ENCODE data around the gene ANKRD12. TPM values are rescaled to one million over a fixed set of nuclear protein-coding genes. Genes with fewer than 3 reads are reported as not detected.

ANKRD12 gene
- total and polyA plus RNA-seq, 2 experiments from 2014 or later: 23.9 to 92.4 TPM

DNA sequence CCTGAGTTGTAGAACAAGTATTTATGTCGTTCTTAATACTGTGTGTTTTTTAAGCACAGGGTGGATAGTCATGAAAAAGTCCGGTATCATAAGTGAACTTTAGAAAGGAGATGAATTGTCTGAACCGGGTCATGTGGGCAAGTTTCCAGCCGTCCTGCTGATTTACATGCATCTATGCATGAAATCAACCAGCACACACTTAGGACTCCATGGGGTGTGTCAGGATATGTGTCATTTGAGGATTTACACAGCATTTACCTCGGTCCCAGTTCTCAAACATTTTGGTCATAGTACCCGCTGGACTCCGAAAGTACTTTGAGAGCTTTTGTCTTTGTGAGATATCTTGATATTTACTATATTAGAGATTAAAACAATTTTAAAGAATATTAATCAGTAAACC lies 150.5 kb downstream of the ANKRD12 start:
- Mint-ChIP-seq H3K4me1 (peaks cover 5% of the 10 kb centered on the region; the same call in 2 of the 3 replicates), H3K36me3 (ENCODE audit: low read depth) (peaks cover 24% of the 10 kb centered on the region), H3K27ac (no peak overlapping the region), H3K4me3 (no peak overlapping the region), H3K27me3 (ENCODE audit: insufficient read depth, low read depth, poor library complexity) (no peaks in the 10 kb centered on the region), H3K9me3 (peaks cover 30% of the 10 kb centered on the region)
- Histone ChIP-seq H3F3A (replicated peaks; ENCODE audit: low read depth) (no peaks in the 10 kb centered on the region), H3K36me3 (ENCODE audit: insufficient read depth) (peaks cover 12% of the 10 kb centered on the region), H3K4me3 (no peak overlapping the region), H4K20me1 (replicated peaks; ENCODE audit: insufficient read depth) (no peaks in the 10 kb centered on the region), H3K79me2 (replicated peaks; ENCODE audit: insufficient read depth) (no peaks in the 10 kb centered on the region), H3K27me3 (ENCODE audit: insufficient read depth) (no peaks in the 10 kb centered on the region), H3K4me2 (no peak overlapping the region), H2AFZ (no peak overlapping the region), H3K27ac (ENCODE audit: low read depth) (no peak overlapping the region), H3K9me2 (ENCODE audit: insufficient read depth) (0 out of 2 replicates have a peak, but pooled peaks cover 3% of the 10 kb centered on the region), H3K4me1 (ENCODE audit: insufficient read depth) (no peaks in the 10 kb centered on the region)
- TF ChIP-seq CREB1 (CRISPR knock-in tag; IDR thresholded peaks at IDR 0.05; ENCODE audit: low read depth) (no peak), CTCF (conservative IDR thresholded peaks at IDR 0.05; ENCODE audit: low read depth in 2 of 2) (no peak), EZH2 (IDR thresholded peaks at IDR 0.05; ENCODE audit: low read depth, unreplicated experiment) (no peak), POLR2AphosphoS5 (IDR thresholded peaks at IDR 0.05; ENCODE audit: low read depth) (no peak), ZNF331 (CRISPR knock-in tag; IDR thresholded peaks at IDR 0.05; ENCODE audit: low read depth) (no peak), NANOG (IDR thresholded peaks at IDR 0.05; ENCODE audit: borderline replicate concordance) (no peak), ZNF114 (CRISPR knock-in tag; IDR thresholded peaks at IDR 0.05) (no peak), EZH2phosphoT487 (IDR thresholded peaks at IDR 0.05; ENCODE audit: unreplicated experiment) (no peak)
- ATAC-seq (no peak), DNase-seq (ENCODE audit: low spot score) (no peak)

DNA sequence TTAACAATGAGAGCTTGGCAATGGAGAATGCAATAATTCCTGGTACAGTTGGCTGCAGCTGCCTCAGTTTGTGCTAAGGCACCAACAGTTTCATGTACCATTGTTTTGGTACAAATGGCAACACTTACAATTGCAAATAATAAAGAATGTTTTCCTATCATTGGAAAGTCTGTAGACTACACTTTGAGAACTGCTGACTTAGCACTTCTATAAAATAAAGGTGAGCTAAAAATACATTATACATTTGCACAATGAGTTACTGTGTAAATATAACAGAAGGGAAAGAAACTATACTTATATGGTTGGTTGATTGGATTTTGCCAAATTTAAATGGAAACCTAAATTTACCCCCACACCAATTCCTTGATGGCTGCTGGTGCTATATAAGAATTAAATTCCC lies 153.1 kb downstream of the ANKRD12 start:
- DNase-seq (ENCODE audit: low spot score) (no peak), ATAC-seq (no peak)
- Mint-ChIP-seq H3K9me3 (peaks cover 55% of the 10 kb centered on the region), H3K36me3 (ENCODE audit: low read depth) (peaks cover 47% of the 10 kb centered on the region), H3K27ac (no peak overlapping the region), H3K27me3 (ENCODE audit: insufficient read depth, low read depth, poor library complexity) (no peaks in the 10 kb centered on the region), H3K4me3 (no peak overlapping the region), H3K4me1 (peaks cover 5% of the 10 kb centered on the region; the same call in 2 of the 3 replicates)
- Histone ChIP-seq H3K4me1 (ENCODE audit: insufficient read depth) (no peaks in the 10 kb centered on the region), H2AFZ (no peak overlapping the region), H3K79me2 (replicated peaks; ENCODE audit: insufficient read depth) (no peaks in the 10 kb centered on the region), H3K27ac (ENCODE audit: low read depth) (no peak overlapping the region), H3K36me3 (ENCODE audit: insufficient read depth) (peaks cover 14% of the 10 kb centered on the region), H3K4me2 (no peak overlapping the region), H3K27me3 (ENCODE audit: insufficient read depth) (no peaks in the 10 kb centered on the region), H3K4me3 (no peak overlapping the region), H3K9me2 (ENCODE audit: insufficient read depth) (0 out of 2 replicates have a peak, but pooled peaks cover 4% of the 10 kb centered on the region), H4K20me1 (replicated peaks; ENCODE audit: insufficient read depth) (no peaks in the 10 kb centered on the region), H3F3A (replicated peaks; ENCODE audit: low read depth) (no peaks in the 10 kb centered on the region)
- no peak for TF ChIP-seq STAT1 (IDR thresholded peaks at IDR 0.05; ENCODE audit: unreplicated experiment)
- TF ChIP-seq EZH2phosphoT487 (IDR thresholded peaks at IDR 0.05; ENCODE audit: unreplicated experiment): no peak
- TF ChIP-seq ZNF114 (CRISPR knock-in tag; IDR thresholded peaks at IDR 0.05): no peak
- TF ChIP-seq ZNF331 (CRISPR knock-in tag; IDR thresholded peaks at IDR 0.05; ENCODE audit: low read depth): no peak
- no peak for TF ChIP-seq ETS1 (IDR thresholded peaks at IDR 0.05)
- TF ChIP-seq JUNB (IDR thresholded peaks at IDR 0.05; ENCODE audit: unreplicated experiment): no peak
- TF ChIP-seq CTCF (conservative IDR thresholded peaks at IDR 0.05; ENCODE audit: low read depth in 2 of 2): no peak
